GM23248 (cell line): ENCODE results near the gene EML6. TPM values are rescaled to one million over a fixed set of nuclear protein-coding genes. Genes with fewer than 3 reads are reported as not detected.

ENCODE experiments used
- DNase-seq: peaks from one replicate; pipeline ENCODE4 v3.0.0-alpha.2; 2015
- H2AFZ ChIP-seq: fragments of 200-600 bp; sonication (generic); 2 replicates; pipeline ENCODE4 v1.6.1; 2016; ENCODE audit warnings: antibody characterized with exemption
- H3F3A ChIP-seq: fragments of 200-600 bp; sonication (generic); 2 replicates; pipeline ENCODE4 v1.6.1; 2016; ENCODE audit warnings: mild to moderate bottlenecking, antibody characterized with exemption, mixed run types; ENCODE audit not compliant: insufficient read depth
- H3K27ac ChIP-seq: fragments of 200-600 bp; sonication (generic); 2 replicates; pipeline ENCODE4 v1.5.1; 2016; ENCODE audit warnings: mild to moderate bottlenecking
- H3K27me3 ChIP-seq: fragments of 200-600 bp; sonication (generic); replicated peaks from 2 replicates; pipeline ENCODE4 v1.6.1; 2016; ENCODE audit warnings: mild to moderate bottlenecking; ENCODE audit not compliant: insufficient read depth
- H3K36me3 ChIP-seq: fragments of 200-600 bp; sonication (generic); 2 replicates; pipeline ENCODE4 v1.6.1; 2016; ENCODE audit warnings: low read depth, mild to moderate bottlenecking
- H3K4me1 ChIP-seq: fragments of 200-600 bp; sonication (generic); 2 replicates; pipeline ENCODE4 v1.6.1; 2016; ENCODE audit warnings: mild to moderate bottlenecking; ENCODE audit not compliant: insufficient read depth
- H3K4me2 ChIP-seq: fragments of 200-600 bp; sonication (generic); one replicate; pipeline ENCODE4 v1.6.1; 2016; ENCODE audit warnings: mild to moderate bottlenecking; ENCODE audit not compliant: unreplicated experiment
- H3K4me3 ChIP-seq: fragments of 200-600 bp; sonication (generic); 2 replicates; pipeline ENCODE4 v1.5.1; 2016; ENCODE audit warnings: mild to moderate bottlenecking
- H3K79me2 ChIP-seq: fragments of 200-600 bp; sonication (generic); 2 replicates; pipeline ENCODE4 v1.6.1; 2016; ENCODE audit warnings: mild to moderate bottlenecking; ENCODE audit not compliant: insufficient read depth
- H3K9ac ChIP-seq: fragments of 200-600 bp; sonication (generic); 2 replicates; pipeline ENCODE4 v1.6.1; 2016; ENCODE audit warnings: mild to moderate bottlenecking
- H3K9me2 ChIP-seq: fragments of 200-600 bp; sonication (generic); 2 replicates; pipeline ENCODE4 v1.6.1; 2016; ENCODE audit warnings: mixed run types, mild to moderate bottlenecking, moderate library complexity; ENCODE audit not compliant: insufficient read depth
- H3K9me3 ChIP-seq: fragments of 200-600 bp; sonication (generic); one replicate; pipeline ENCODE4 v1.6.1; 2017; ENCODE audit warnings: low read depth
- H4K20me1 ChIP-seq: fragments of 200-600 bp; sonication (generic); 2 replicates; pipeline ENCODE4 v1.6.0; 2016; ENCODE audit not compliant: insufficient read depth
- EZH2 ChIP-seq: fragments of 200-600 bp; sonication (generic); IDR thresholded peaks from 2 replicates; pipeline ENCODE4 v1.6.1; 2018; ENCODE audit warnings: antibody characterized with exemption, mild to moderate bottlenecking; ENCODE audit not compliant: insufficient read depth, poor library complexity, severe bottlenecking
- EZH2phosphoT487 ChIP-seq: fragments of 200-600 bp; sonication (generic); IDR thresholded peaks from 2 replicates; pipeline ENCODE4 v1.6.1; 2018; ENCODE audit warnings: antibody characterized with exemption, moderate library complexity, mild to moderate bottlenecking, low read depth; ENCODE audit not compliant: insufficient read depth
- WGBS, 2 experiments: methylation state at CpG; one replicate each; pipeline ENCODE4 v1.1.6; 2015 to 2017; ENCODE audit warnings: low lambda C conversion rate in 2 of 2, low coverage in 1 of 2; ENCODE audit errors: missing lambda C conversion rate in 2 of 2; 5-methylcytosine and 5-hydroxymethylcytosine counted together
- in situ Hi-C: fragments of 300-500 bp; cut with MboI; formaldehyde crosslinking; loops from 2 replicates; pipeline ENCODE4 v1.15.0; 2020
- polyA plus RNA-seq: library from polyadenylated mRNA; unstranded; fragments of >200 nt; fragmentation: Nextera tagmentation; extraction: Ambion mirVana; gene quantifications from 2 replicates; pipeline ENCODE4 v1.2.1, GENCODE V29; 2016
- total RNA-seq: library from RNA; depleted of rRNA; stranded (reverse); fragments of >200 nt; shearing (Covaris generic); gene quantifications from 2 replicates; pipeline ENCODE4 v1.2.3, GENCODE V29; 2014

The EML6 gene
- total and polyA plus RNA-seq, 2 experiments from 2014 or later = 0.54 to 0.76 TPM

GRCh38 chr2:54750040-54750439 is 26.6 kb downstream of the EML6 start:
- H3F3A ChIP-seq = no peaks in the 10 kb centered on the region
- H3K36me3 ChIP-seq = no peaks in the 10 kb centered on the region
- H3K79me2 ChIP-seq = no peaks in the 10 kb centered on the region
- H3K9me3 ChIP-seq = no peaks in the 10 kb centered on the region
- H3K9ac ChIP-seq = no peak overlapping the region
- H3K4me2 ChIP-seq = no peak overlapping the region
- in situ Hi-C loops = no loop called here
- no peak overlapping the region for H3K4me3 ChIP-seq
- H3K27ac ChIP-seq = no peak overlapping the region
- H4K20me1 ChIP-seq = no peaks in the 10 kb centered on the region
- H3K9me2 ChIP-seq = no peaks in the 10 kb centered on the region
- no peaks in the 10 kb centered on the region for H3K27me3 ChIP-seq
- TF ChIP-seq EZH2phosphoT487 = no peak
- no peak for TF ChIP-seq EZH2
- H2AFZ ChIP-seq = no peak overlapping the region
- no peaks in the 10 kb centered on the region for H3K4me1 ChIP-seq
- WGBS, 2 experiments = 85 to 93% methylated on average over 5 of the region's 5 CpGs
- DNase-seq = peak; percentile 32

GRCh38 chr2:54752439-54752838 is 29.0 kb downstream of the EML6 start:
- Histone ChIP-seq H3K27ac (no peak overlapping the region), H3F3A (no peaks in the 10 kb centered on the region), H3K4me3 (no peak overlapping the region), H3K4me1 (no peaks in the 10 kb centered on the region), H3K9ac (no peak overlapping the region), H3K27me3 (no peaks in the 10 kb centered on the region), H4K20me1 (no peaks in the 10 kb centered on the region), H3K9me2 (no peaks in the 10 kb centered on the region), H2AFZ (no peak overlapping the region), H3K9me3 (no peaks in the 10 kb centered on the region), H3K4me2 (no peak overlapping the region), H3K79me2 (no peaks in the 10 kb centered on the region), H3K36me3 (no peaks in the 10 kb centered on the region)
- TF ChIP-seq EZH2phosphoT487 = no peak
- TF ChIP-seq EZH2 = no peak
- WGBS, 2 experiments = 44 to 47% methylated on average over 1 of the region's 1 CpG
- in situ Hi-C loops = no loop called here
- DNase-seq = no peak

GRCh38 chr2:54755641-54756326 is 32.3 kb downstream of the EML6 start:
- DNase-seq = no peak
- no peak overlapping the region for H3K4me2 ChIP-seq
- peaks cover 17% of the 10 kb centered on the region for H3K4me1 ChIP-seq
- H3K27ac ChIP-seq = no peak overlapping the region
- 66 to 70% methylated on average over 9 of the region's 9 CpGs for WGBS, 2 experiments
- H2AFZ ChIP-seq = no peak overlapping the region
- H3K27me3 ChIP-seq = no peaks in the 10 kb centered on the region
- no peaks in the 10 kb centered on the region for H3K36me3 ChIP-seq
- H3F3A ChIP-seq = no peaks in the 10 kb centered on the region
- no peaks in the 10 kb centered on the region for H3K9me3 ChIP-seq
- H3K79me2 ChIP-seq = no peaks in the 10 kb centered on the region
- H4K20me1 ChIP-seq = no peaks in the 10 kb centered on the region
- no peak overlapping the region for H3K9ac ChIP-seq
- TF ChIP-seq EZH2 (no peak), EZH2phosphoT487 (no peak)
- no peaks in the 10 kb centered on the region for H3K9me2 ChIP-seq
- in situ Hi-C loops = no loop called here
- H3K4me3 ChIP-seq = no peak overlapping the region

GRCh38 chr2:54757500-54757899 is 34.0 kb downstream of the EML6 start:
- in situ Hi-C loops = no loop called here

More at GRCh38 chr2:54757500-54757899, 34.0 kb downstream of the EML6 start:
- H3K4me3 ChIP-seq = 0 out of 2 replicates have a peak overlapping the region, but pooled peaks have one; percentile 22
- 66 to 68% methylated on average over 4 of the region's 4 CpGs for WGBS, 2 experiments
- peak overlapping the region; percentile 39 for H3K4me2 ChIP-seq
- peak; percentile 62 for DNase-seq
- H3K9me2 ChIP-seq = no peaks in the 10 kb centered on the region
- no peaks in the 10 kb centered on the region for H4K20me1 ChIP-seq
- peak overlapping the region; percentile 22; the same call in 1 of the 2 replicates for H3K9ac ChIP-seq
- TF ChIP-seq EZH2phosphoT487 (no peak), EZH2 (no peak)
- H3K27ac ChIP-seq = no peak overlapping the region
- peak overlapping the region; percentile 74 for H2AFZ ChIP-seq
- no peaks in the 10 kb centered on the region for H3F3A ChIP-seq
- no peaks in the 10 kb centered on the region for H3K27me3 ChIP-seq
- H3K4me1 ChIP-seq = peaks cover 17% of the 10 kb centered on the region
- H3K79me2 ChIP-seq = no peaks in the 10 kb centered on the region
- no peaks in the 10 kb centered on the region for H3K36me3 ChIP-seq
- H3K9me3 ChIP-seq = no peaks in the 10 kb centered on the region
